HEK293T (cell line): ENCODE data around the gene GRAMD2A.

Experiments used
- BHLHE40 ChIP-seq: fragments of 450-650 bp; IDR thresholded peaks from 2 replicates; pipeline ENCODE4 v1.6.1; 2016; ENCODE audit warnings: mild to moderate bottlenecking, moderate library complexity, borderline replicate concordance
- CTBP1 ChIP-seq: fragments of 450-650 bp; IDR thresholded peaks from 2 replicates; pipeline ENCODE4 v1.6.1; 2016; ENCODE audit warnings: borderline replicate concordance
- ELF4 ChIP-seq: fragments of 450-650 bp; IDR thresholded peaks from 2 replicates; pipeline ENCODE4 v1.6.1; 2017; ENCODE audit warnings: antibody characterized with exemption
- FOXA1 ChIP-seq: fragments of 450-650 bp; IDR thresholded peaks from 2 replicates; pipeline ENCODE4 v1.6.1; 2016; ENCODE audit warnings: mild to moderate bottlenecking
- FOXM1 ChIP-seq: fragments of 450-650 bp; IDR thresholded peaks from 2 replicates; pipeline ENCODE4 v1.6.1; 2017; ENCODE audit warnings: mild to moderate bottlenecking, borderline replicate concordance
- HDGF ChIP-seq: fragments of 450-650 bp; IDR thresholded peaks from 2 replicates; pipeline ENCODE4 v1.6.1; 2017; ENCODE audit warnings: antibody characterized with exemption, borderline replicate concordance
- NFRKB ChIP-seq: fragments of 450-650 bp; IDR thresholded peaks from 2 replicates; pipeline ENCODE4 v1.6.1; 2016; ENCODE audit warnings: mild to moderate bottlenecking, moderate library complexity
- SP1 ChIP-seq: fragments of 450-650 bp; IDR thresholded peaks from 2 replicates; pipeline ENCODE4 v1.6.1; 2017
- SUZ12 ChIP-seq: fragments of 450-650 bp; IDR thresholded peaks from 2 replicates; pipeline ENCODE4 v1.6.1; 2016; ENCODE audit warnings: mild to moderate bottlenecking
- TARDBP ChIP-seq: fragments of 450-650 bp; IDR thresholded peaks from 2 replicates; pipeline ENCODE4 v1.6.1; 2016
- ZNF384 ChIP-seq: fragments of 450-650 bp; IDR thresholded peaks from 2 replicates; pipeline ENCODE4 v1.6.1; 2016

GRCh38 chr15:72239652-72240051, 42.1 kb upstream of the GRAMD2A start:
- TF ChIP-seq SP1 (no peak), SUZ12 (no peak), FOXA1 (no peak), ZNF384 (no peak), ELF4 (no peak), NFRKB (no peak), CTBP1 (no peak), HDGF (no peak), FOXM1 (no peak), TARDBP (no peak), BHLHE40 (no peak)
